Right lobe of liver (tissue), 4 donors: ENCODE data around the gene COL1A1.

Experiments
- CTCF ChIP-seq, 4 donors: fragments of 200-600 bp in 3 of 4; fragments of 450-650 bp in 1 of 4; IDR thresholded peaks; one replicate each; pipeline versions ENCODE4 v1.5.1 to v1.8.0; 2016 to 2022; ENCODE audit warnings: antibody characterized with exemption in 4 of 4, mild to moderate bottlenecking in 2 of 4
- POLR2A ChIP-seq: fragments of 450-650 bp; IDR thresholded peaks from one replicate; pipeline ENCODE4 v1.6.1; 2017; ENCODE audit warnings: antibody characterized with exemption, mild to moderate bottlenecking
- donor health status: DM: no; HTN: no; CAD: no.
- donor health status: DM: no; HTN: no; CAD: no.
- donor health status: DM: no; HTN: yes; CAD: no.

- TF ChIP-seq POLR2A (peak; percentile 32), CTCF (IDR thresholded peaks at IDR 0.05) (no peak)
Observed at GRCh38 chr17:50150354-50151040, 50.9 kb downstream of the COL1A1 start, which contains the start of gene PPP1R9B.
